Measurements from ENCODE around the gene ARHGEF40.

DNA sequence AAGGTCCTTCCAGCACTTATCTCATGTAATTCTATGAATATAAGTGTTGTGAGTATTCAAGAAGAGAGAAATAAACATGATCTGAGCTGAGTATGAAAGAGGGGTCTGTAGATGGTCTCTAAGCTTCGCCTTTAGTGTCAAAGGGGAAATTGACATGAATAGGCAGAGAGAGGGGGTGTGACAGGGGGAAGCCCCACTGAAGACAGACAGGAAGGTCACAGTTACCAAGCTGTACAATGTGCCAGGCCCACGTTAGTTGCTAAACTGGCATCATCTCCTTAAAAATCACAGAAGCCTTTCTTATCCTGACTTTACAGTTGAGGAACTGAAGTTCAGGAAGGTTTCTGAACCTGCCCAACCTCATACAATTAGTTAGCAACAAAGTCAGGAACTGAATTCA is 7.6 kb downstream of the ARHGEF40 start:
- no peak for TF ChIP-seq CTCF (IDR thresholded peaks at IDR 0.05; ENCODE audit: low read depth, low read length)
- TF ChIP-seq EZH2phosphoT487 (IDR thresholded peaks at IDR 0.05; ENCODE audit: low read depth): no peak
